GM18517 (cell line): ENCODE data around the gene NAPB.

Source experiments
- ATAC-seq: cut with Tn5 transposase; IDR thresholded peaks from one replicate; pipeline ENCODE4 v1.9.1; 2021; ENCODE audit warnings: mild to moderate bottlenecking, moderate library complexity; ENCODE audit not compliant: unreplicated experiment

The NAPB gene

GRCh38 chr20:23369072-23369823 lies 52.0 kb downstream of the NAPB start:
- ATAC-seq: no peak

DNA sequence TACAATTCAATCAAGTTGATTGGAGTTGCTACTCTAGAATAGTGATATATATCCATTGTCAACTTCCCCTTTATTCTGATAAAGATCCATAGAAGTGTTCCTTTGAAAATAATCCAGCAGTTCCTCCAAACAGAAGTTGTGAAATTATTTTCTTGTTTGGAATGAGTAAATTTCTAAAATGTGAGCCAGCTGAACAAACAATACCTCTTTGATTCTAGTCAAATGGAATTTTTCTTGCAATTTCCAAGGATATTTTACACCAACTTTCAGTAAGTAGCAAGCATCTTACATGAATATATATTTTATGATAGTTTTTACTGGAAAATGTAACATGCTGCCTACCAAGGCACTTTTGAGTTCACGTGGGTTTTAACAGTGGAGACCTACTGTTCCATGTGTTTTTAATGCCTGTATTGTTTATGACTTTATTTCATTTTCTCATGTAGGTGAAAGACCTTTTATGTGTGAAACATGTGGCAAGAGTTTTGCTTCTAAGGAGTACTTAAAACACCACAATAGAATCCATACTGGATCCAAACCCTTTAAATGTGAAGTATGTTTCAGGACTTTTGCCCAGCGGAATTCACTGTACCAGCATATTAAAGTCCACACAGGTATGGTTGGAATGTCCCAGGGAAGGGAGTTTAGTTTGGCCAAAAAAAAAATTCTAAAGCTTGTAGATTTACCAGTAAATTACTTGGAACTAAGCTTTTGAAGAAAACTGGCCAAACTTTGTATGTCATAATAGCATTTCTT lies 52.8 kb downstream of the NAPB start:
- ATAC-seq: no peak

DNA sequence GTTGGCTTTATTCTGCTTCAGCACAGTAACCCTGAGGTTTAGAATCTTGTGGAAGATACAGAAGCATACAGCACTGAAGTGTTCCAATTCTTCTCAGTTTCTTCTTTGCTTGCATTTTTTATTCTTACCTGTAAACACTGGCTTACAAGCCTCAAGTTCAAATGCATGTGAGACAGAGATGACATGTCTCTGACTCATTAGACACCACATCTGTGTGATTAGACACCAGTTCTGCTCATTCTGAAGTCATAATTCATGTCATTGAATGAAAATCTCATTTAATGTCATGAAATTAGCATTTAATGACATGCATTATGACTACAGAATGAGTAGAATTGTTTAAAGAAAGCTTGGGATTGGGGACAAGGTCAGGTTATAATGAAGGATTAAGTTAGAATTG lies 53.5 kb downstream of the NAPB start:
- ATAC-seq: no peak

GRCh38 chr20:23366384-23366783 lies 54.9 kb downstream of the NAPB start:
- no peak for ATAC-seq

DNA sequence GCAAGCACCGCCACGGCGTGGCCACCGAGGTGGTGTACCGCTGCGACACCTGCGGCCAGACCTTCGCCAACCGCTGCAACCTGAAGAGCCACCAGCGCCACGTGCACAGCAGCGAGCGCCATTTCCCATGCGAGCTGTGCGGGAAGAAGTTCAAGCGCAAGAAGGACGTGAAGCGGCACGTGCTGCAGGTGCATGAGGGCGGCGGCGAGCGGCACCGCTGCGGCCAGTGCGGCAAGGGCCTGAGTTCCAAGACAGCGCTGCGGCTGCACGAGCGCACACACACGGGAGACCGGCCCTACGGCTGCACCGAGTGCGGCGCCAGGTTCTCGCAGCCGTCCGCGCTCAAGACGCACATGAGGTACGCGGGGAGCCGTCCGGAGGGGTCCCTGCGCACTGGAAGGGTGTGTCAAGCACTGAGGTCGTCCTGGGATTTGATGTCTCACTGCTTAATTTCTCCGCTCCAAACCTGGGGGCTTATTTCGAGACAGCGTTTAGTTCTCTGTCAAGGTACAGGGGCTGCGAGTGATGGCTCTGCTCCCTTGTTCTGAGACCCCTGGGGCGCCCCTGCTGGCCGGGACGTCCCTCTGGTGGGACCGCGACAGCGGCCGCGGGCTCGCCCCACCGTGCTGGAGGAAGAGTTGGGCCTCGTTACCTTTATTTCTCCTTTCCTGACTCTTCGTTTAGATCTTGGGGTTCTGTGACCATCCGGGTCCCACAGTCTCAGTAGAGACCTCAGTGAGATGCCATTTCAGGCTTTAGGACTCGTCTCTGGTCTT lies 55.7 kb downstream of the NAPB start:
- no peak for ATAC-seq

DNA sequence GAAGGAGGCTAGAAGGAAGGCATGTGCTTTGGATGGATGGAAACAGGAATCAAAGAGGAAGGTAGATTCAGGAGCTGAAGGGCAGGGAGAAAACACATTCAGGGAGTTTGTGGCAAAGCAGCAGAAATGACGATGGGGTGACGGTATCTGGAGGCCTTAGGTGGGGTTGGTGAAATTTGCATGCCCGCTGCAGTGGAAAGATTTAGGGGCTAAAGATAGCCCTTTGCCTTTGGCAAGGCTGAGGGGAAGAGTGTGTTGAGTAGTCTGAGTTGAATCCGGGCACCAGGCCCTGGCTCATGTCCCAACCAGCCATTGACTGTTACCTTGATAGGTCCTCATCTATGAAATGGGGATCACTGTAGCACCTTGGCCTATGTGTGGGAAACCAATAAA lies 58.0 kb downstream of the NAPB start:
- no peak for ATAC-seq

GRCh38 chr20:23362392-23363256 lies 58.7 kb downstream of the NAPB start:
- peak; percentile 7 for ATAC-seq

DNA sequence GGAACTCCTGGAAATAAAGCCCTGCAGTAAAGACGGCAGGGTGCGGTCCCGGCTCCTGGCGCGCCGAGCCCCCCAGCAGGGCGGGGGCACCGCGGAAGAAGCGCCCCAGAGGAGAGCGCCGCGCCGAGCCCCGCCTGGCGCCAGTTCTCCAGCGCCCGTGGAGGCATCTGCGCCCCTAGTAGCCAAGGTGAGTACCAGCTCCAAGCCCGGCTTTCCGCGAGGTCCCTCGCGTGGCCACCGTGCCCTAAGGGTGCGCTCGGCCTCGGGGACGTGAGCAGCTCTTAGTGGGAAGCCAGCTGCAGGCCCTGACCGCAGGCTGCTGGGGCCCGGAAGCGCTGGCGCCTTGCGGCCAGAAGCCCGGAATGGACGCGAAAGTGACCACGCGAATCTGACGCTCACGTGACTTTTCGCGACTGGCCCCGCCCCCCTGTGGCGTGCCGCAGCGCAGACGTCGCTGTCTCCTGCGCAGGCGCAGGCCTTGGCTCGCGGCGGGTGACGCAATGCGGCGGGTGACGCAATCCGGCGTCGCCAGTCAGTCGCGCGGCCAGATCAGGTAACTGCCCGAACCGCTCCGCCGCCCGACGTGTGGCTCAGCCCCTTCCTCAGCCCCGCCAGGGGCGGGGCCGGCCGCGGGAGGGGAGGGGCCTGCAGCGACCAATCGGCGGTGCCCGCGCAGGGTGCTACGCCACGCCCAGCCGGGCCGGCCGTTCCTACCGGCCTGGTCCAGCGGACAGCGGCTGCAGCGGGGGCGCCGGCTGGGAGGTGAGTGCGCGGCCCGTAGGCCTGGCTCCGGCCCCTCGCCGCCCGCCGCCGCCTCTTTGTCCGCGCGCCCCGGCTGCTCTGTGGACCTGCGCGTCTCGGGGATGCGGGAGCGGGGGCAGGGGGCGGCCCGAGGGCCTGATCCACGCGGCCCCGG lies 59.6 kb downstream of the NAPB start, which contains the start of gene GZF1:
Gene GZF1 (plus strand): TSS at position 707 of the 916 bp plus-strand sequence. CDS start 2,202 bp downstream, outside the sequence.
- ATAC-seq: peak; percentile 59

DNA sequence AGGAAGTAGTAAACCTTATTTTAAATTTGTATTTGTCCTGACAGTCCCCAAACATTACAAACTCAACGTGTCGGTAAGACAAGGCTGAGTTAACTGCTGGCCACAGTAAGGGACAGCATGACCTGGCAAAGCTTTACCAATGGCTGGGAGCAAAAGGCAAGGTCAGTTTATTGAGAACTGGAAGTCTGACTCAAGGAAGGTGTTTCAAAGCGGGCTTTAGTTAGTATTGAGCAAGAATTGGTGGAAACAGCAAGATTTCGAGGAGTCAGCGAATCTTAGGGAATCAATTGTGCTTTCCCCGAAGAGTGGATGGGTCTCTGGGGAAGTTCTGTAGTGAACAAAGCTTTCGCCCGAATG lies 60.2 kb downstream of the NAPB start:
- ATAC-seq: no peak

- ATAC-seq: no peak
Measured at GRCh38 chr20:23360531-23360930, 60.8 kb downstream of the NAPB start.

GRCh38 chr20:23358923-23359593 lies 62.2 kb downstream of the NAPB start:
- no peak for ATAC-seq

DNA sequence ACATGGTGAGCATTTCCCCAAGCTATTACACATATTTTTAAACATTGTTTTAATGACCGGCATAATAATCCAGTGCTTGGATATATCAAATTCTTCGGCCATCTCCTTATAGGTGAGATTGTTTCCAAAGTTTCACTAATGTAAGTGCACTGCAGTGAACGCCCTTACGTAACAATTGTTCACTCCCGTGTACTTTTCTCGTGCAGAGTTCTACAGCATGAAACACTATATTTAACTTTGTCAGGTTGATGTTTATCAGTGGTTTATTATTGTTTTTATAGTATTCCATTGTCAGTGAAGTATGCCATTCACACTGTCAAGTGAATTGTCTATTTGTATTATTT lies 62.8 kb downstream of the NAPB start:
- ATAC-seq: no peak

DNA sequence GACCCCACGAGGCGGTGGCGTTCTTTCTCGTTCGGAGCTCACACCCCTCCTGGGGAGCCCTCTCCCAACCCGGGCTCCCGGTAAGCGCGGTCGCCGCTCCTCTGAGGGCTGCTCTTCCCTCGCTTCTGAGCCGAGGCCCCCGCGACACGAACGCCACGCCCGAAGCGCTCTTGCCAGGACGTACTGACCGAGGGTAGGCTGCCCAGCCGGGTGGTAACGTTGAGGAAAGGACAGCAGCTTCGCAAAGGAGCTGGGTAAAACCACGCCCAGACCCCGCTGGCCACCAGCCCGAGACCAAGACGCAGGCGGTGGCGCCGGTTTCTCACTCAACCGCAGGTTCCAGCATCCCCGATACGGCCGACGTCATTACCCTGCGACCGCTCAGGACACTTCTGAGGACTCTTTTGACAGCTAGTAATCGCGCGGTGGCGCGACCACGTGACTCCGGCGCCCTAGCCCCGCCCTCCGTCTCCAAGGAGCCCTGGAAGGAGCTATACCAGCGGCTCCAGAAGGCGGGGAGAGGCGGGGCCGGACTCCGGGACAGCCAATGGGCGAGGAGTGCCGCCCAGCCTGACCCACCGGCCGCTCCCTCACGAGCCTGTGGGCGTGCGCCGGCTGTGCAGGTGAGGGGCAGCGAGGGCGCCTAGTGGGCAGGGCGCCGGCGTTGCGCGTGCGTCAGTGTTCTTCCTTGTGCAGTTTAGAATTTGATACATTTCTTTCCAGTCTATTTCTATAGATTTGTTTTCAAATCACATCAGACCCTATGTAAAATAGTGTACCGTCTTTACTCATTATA lies 63.3 kb downstream of the NAPB start:
- peak; percentile 51 for ATAC-seq

GRCh38 chr20:23356203-23356602 lies 65.1 kb downstream of the NAPB start:
- ATAC-seq: no peak

DNA sequence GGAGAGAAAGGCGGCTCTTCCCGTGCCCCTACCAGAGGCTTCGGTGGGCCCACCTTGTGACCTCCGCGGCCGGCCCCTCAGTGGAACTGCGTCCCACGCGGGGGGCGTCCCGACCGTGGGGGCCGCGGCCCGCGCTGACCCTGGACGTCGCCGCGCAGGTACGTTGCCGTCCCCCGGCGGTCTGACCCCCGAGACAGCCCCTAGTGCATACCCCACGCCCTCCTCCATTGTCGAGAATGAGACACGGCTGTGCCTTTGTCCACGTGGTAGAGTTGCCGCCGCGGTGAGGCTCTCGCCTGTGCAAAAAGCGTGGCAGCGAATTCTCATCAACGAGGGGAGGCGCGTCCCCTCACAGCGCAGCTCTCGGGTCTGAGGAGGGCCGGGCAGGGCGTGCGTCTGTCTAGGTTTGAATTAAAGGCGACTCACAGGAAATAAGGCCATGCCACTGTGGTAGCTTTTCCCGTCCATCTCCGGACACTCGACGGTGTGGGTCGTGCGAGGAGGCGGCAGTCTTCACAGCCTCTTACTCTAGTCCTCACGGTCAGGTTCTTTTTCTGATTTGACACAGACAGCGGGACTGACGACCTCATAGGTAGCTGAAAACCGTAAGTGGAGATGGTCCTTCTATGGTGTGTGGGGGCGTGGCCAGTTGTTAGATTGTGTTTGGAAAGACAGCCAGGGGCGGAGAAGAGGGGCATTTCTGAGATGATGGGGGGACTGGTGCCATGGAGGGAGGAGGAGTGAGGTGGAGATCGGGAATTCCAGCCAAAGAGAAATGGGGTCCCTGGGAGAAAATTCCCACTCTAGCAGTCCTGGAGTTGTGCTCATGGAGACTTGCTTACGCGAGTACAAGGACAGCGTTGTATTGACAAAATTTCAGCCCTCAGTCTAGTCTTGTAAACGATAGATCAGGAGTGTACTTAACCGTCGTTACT lies 70.1 kb downstream of the NAPB start:
- ATAC-seq: peak; percentile 26

DNA sequence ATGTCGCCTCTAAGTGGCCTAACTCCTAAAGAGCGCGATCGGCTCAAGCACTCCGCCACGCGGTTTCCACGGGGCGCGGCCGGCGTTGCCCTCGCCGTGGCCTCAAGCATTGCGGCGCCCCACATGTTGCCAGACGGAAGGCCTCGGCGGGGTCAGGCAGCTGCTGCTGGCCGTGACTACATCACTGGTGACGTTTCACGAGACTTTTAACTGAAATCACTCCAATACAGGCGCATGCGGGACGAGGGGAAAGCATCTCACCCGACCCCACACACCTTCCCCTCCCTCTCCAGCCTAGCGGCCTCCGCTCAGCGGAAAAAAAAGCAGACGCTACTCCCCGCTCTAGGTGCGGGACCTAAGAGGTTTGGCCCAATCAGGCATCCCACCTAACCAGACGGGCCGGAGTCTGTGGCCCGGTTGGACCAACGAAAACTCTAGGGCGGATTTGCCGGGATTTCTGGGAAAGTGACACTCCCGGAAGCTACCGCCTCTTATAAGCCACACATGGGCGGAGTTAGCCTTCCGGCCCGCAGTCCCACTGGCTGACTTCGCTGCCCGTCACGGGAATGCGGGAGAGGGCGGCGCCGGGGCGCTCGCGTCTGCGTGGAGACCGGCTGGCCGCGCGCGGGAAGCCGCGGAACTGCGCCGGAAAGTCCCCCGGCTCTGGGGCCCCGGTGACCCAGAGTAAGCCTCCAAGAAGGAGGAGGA lies 70.9 kb downstream of the NAPB start, which contains the start of gene NXT1:
Gene NXT1 (plus strand): TSS at position 596 of the 708 bp plus-strand sequence. CDS start 3,251 bp downstream, outside the sequence.
- ATAC-seq: peak; percentile 80
